Endothelial cell of umbilical vein (primary cell): Measurements from ENCODE around the gene RPH3AL. TPM values are rescaled to one million over a fixed set of nuclear protein-coding genes. Genes with fewer than 3 reads are reported as not detected.

Source experiments
- BruUV-seq: library from RNA; stranded (reverse); fragments of 400-500 nt; replicated peaks from 2 replicates; lab custom pipeline; 2021; lab: Mats Ljungman, UMichigan
- CTCF ChIA-PET: fragments of 300-600, 350-600 bp; sonication (Branson Sonifier 250); formaldehyde crosslinking; loops from one replicate; lab custom pipeline; 2021; ENCODE audit warnings: antibody characterized with exemption, inconsistent platforms; lab: Charles Lee
- POLR2A ChIA-PET: fragments of 300-600, 350-600 bp; sonication (Branson Sonifier 250); formaldehyde crosslinking; loops from one replicate; lab custom pipeline; 2021; ENCODE audit warnings: antibody characterized with exemption, inconsistent platforms; lab: Charles Lee
- DNase-seq: peaks from one replicate; pipeline ENCODE4 v3.0.0-alpha.2; 2011; ENCODE audit warnings: low read depth, low spot score
- FAIRE-seq: peaks from 2 replicates; lab custom pipeline; 2011; peaks lifted over from hg19 to GRCh38; lab: Jason Lieb, UNC
- H2AFZ ChIP-seq: 2 replicates; pipeline ENCODE4 v1.6.0; 2012; ENCODE audit warnings: low read depth, low read length, control low read depth, inconsistent platforms
- H3K27ac ChIP-seq: 2 replicates; pipeline ENCODE4 v1.5.1; 2011; ENCODE audit warnings: low read depth, mild to moderate bottlenecking, control low read depth, low read length, moderate library complexity; ENCODE audit not compliant: insufficient read depth
- H3K27me3 ChIP-seq, 2 experiments: 2 replicates each; pipeline versions ENCODE4 v1.6.0 to v1.6.1; 2011; ENCODE audit warnings: low read length in 2 of 2, mixed read lengths in 1 of 2; ENCODE audit not compliant: control insufficient read depth in 2 of 2, insufficient read depth in 2 of 2
- H3K36me3 ChIP-seq, 2 experiments: 2 replicates in 1 of 2; 3 replicates in 1 of 2; pipeline ENCODE4 v1.5.1; 2011; ENCODE audit warnings: low read length in 2 of 2, mild to moderate bottlenecking in 1 of 2, moderate library complexity in 1 of 2; ENCODE audit not compliant: control insufficient read depth in 2 of 2, insufficient read depth in 2 of 2; ENCODE audit errors: extremely low read depth in 1 of 2
- H3K4me1 ChIP-seq: 3 replicates; pipeline ENCODE4 v1.5.1; 2011; ENCODE audit warnings: mild to moderate bottlenecking, low read length; ENCODE audit not compliant: control insufficient read depth, insufficient read depth; ENCODE audit errors: extremely low read depth
- H3K4me2 ChIP-seq: 2 replicates; pipeline ENCODE4 v1.6.1; 2011; ENCODE audit warnings: low read length, control low read depth, mixed read lengths; ENCODE audit not compliant: insufficient read depth
- H3K4me3 ChIP-seq, 3 experiments: fragments of 200-600 bp in 1 of 3; sonication (generic), shearing (Covaris generic) in 1 of 3; replicated peaks in 1 of 3; 2 replicates each; pipeline ENCODE4 v1.5.1; 2011 to 2016; ENCODE audit warnings: control low read depth in 3 of 3, low read length in 3 of 3, mild to moderate bottlenecking in 2 of 3, inconsistent platforms in 1 of 3, low read depth in 1 of 3, moderate library complexity in 1 of 3; ENCODE audit not compliant: insufficient read depth in 1 of 3
- H3K79me2 ChIP-seq: 2 replicates; pipeline ENCODE4 v1.6.0; 2012; ENCODE audit warnings: low read length, inconsistent platforms; ENCODE audit not compliant: control insufficient read depth, insufficient read depth
- H3K9ac ChIP-seq: replicated peaks from 2 replicates; pipeline ENCODE3; 2011; ENCODE audit warnings: low read length, control low read depth; ENCODE audit not compliant: insufficient read depth; ENCODE audit errors: extremely low read depth
- H3K9me1 ChIP-seq: replicated peaks from 3 replicates; pipeline ENCODE4 v1.6.0; 2011; ENCODE audit warnings: mild to moderate bottlenecking, low read length; ENCODE audit not compliant: control insufficient read depth, insufficient read depth; ENCODE audit errors: extremely low read depth
- H3K9me3 ChIP-seq: replicated peaks from 2 replicates; pipeline ENCODE4 v1.5.1; 2012; ENCODE audit warnings: low read length, inconsistent platforms; ENCODE audit not compliant: control insufficient read depth, insufficient read depth
- H4K20me1 ChIP-seq: replicated peaks from 2 replicates; pipeline ENCODE3; 2011; ENCODE audit warnings: mild to moderate bottlenecking, low read length; ENCODE audit not compliant: control insufficient read depth, insufficient read depth; ENCODE audit errors: extremely low read depth
- EZH2 ChIP-seq: IDR thresholded peaks from 2 replicates; pipeline ENCODE4 v1.6.1; 2012; ENCODE audit warnings: borderline replicate concordance, low read depth, mild to moderate bottlenecking, moderate library complexity, low read length, inconsistent platforms; ENCODE audit not compliant: severe bottlenecking
- FOS ChIP-seq: IDR thresholded peaks from 2 replicates; pipeline ENCODE4 v1.6.1; 2011; ENCODE audit warnings: mild to moderate bottlenecking, low read length, moderate library complexity, borderline replicate concordance; ENCODE audit not compliant: insufficient read depth
- GATA2 ChIP-seq: IDR thresholded peaks from 2 replicates; pipeline ENCODE4 v1.7.0; 2011; ENCODE audit warnings: low read depth, mild to moderate bottlenecking, moderate library complexity, mixed read lengths, low read length; ENCODE audit not compliant: insufficient read length, insufficient read depth
- JUN ChIP-seq: IDR thresholded peaks from 2 replicates; pipeline ENCODE4 v1.6.1; 2011; ENCODE audit warnings: borderline replicate concordance, low read depth; ENCODE audit not compliant: insufficient read length, insufficient read depth
- MYC ChIP-seq: IDR thresholded peaks from one replicate; pipeline ENCODE4 v1.6.1; 2011; ENCODE audit warnings: mild to moderate bottlenecking, low read depth, low read length
- POLR2A ChIP-seq: IDR thresholded peaks from 2 replicates; pipeline ENCODE4 v1.6.1; 2012; ENCODE audit warnings: low read depth, mild to moderate bottlenecking, control low read depth, low read length
- POLR2AphosphoS5 ChIP-seq: IDR thresholded peaks from 2 replicates; pipeline ENCODE4 v1.6.1; 2012; ENCODE audit warnings: low read depth, mild to moderate bottlenecking, control low read depth, low read length, moderate library complexity; ENCODE audit not compliant: insufficient read depth
- dilution Hi-C: fragments of 300-500 bp; cut with MboI; formaldehyde crosslinking; loops from one replicate; pipeline ENCODE4 v1.15.0; 2019; ENCODE audit warnings: low sequenced_read_pairs; ENCODE audit not compliant: extremely low pct_ligation_motif_present
- intact Hi-C: fragments of 100-400 bp; cut with micrococcal nuclease; formaldehyde crosslinking; loops from one replicate; pipeline ENCODE4 v1.10.0; 2022
- polyA plus RNA-seq, 4 experiments: library from polyadenylated mRNA; depleted of rRNA in 3 of 4; stranded (reverse) in 3 of 4; unstranded in 1 of 4; fragments of >200 nt; gene quantifications; 2 replicates each; pipeline versions ENCODE4 v1.2.1 to v1.2.3, GENCODE V29; 2011 to 2012; ENCODE audit warnings: missing spikeins in 1 of 4
- total RNA-seq: library from RNA; stranded (reverse); gene quantifications from 2 replicates; pipeline ENCODE4 v1.2.3, GENCODE V29; 2021
- TF ChIP-seq, protein P1 (sequence below), 2 donors: IDR thresholded peaks; 1 replicate in 1 of 2; 2 replicates in 1 of 2; pipeline ENCODE4 v1.5.1; 2011; ENCODE audit warnings: low read length in 2 of 2, mild to moderate bottlenecking in 2 of 2, moderate library complexity in 2 of 2, control low read depth in 1 of 2, inconsistent platforms in 1 of 2, low read depth in 1 of 2; ENCODE audit not compliant: insufficient read depth in 1 of 2; ENCODE audit errors: extremely low read depth in 1 of 2
- TF ChIP-seq, protein P2 (sequence below): IDR thresholded peaks from 2 replicates; pipeline ENCODE4 v1.6.1; 2011; ENCODE audit not compliant: insufficient read depth, insufficient read length

RPH3AL gene
- total and polyA plus RNA-seq, 2 donors (not counting 3 experiments of a cell fraction or from before 2014, with no cell fraction given), result 4.1 to 7.0 TPM

DNA sequence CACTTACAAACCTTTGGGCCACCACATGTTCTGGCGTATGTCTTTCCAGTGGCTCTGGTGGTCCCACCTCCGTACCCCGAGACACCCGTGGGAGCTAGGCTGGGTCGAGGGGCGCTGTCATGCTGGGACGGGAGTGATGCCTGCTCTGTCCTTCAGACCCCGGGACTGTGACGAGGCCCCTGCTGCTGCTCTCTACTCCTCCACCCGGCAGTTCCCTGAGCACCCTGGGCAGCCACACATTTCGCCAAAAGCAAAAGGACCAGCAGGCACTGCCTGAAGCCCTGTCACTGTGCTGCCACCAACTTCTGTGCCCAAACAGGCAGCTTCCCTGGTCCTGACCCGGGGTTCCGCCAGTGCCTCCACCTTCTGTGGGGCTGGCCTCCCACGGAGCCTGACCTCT, 186.7 kb downstream of the RPH3AL start:
- DNase-seq (no peak), FAIRE-seq (no peak)
- Histone ChIP-seq H2AFZ (no peak overlapping the region), H3K9me1 (no peaks in the 10 kb centered on the region), H3K27ac (no peak overlapping the region), H3K9ac (no peak overlapping the region), H3K4me1 (no peaks in the 10 kb centered on the region), H3K4me2 (no peak overlapping the region), H3K36me3 (no peaks in the 10 kb centered on the region), H3K27me3 (no peaks in the 10 kb centered on the region), H4K20me1 (no peaks in the 10 kb centered on the region), H3K4me3 (no peak overlapping the region), H3K79me2 (no peaks in the 10 kb centered on the region), H3K9me3 (no peaks in the 10 kb centered on the region)
- intact Hi-C loops, result loop anchor here (2.0 kb wide), 2 partner anchors 143 to 221 kb away; no protein-coding TSS in a partner anchor
- dilution Hi-C loops, result no loop called here
- CTCF ChIA-PET, result interaction anchor here (1.5 to 3.2 kb wide), 6 partner anchors 10 to 246 kb away, joined by 3 to 85 read pairs (median 8); no protein-coding TSS in a partner anchor
- BruUV-seq, result no TSS peak
- POLR2A ChIA-PET, result interaction anchor here (0.7 kb wide), 1 partner anchor 218 kb away, joined by 6 read pairs; no protein-coding TSS in a partner anchor
- TF ChIP-seq POLR2AphosphoS5, result no peak
- TF ChIP-seq POLR2A, result no peak
- TF ChIP-seq MYC, result no peak
- no peak for TF ChIP-seq EZH2
- no peak for TF ChIP-seq FOS
- no peak for TF ChIP-seq GATA2
- no peak for TF ChIP-seq JUN
- TF ChIP-seq, protein P1, sequence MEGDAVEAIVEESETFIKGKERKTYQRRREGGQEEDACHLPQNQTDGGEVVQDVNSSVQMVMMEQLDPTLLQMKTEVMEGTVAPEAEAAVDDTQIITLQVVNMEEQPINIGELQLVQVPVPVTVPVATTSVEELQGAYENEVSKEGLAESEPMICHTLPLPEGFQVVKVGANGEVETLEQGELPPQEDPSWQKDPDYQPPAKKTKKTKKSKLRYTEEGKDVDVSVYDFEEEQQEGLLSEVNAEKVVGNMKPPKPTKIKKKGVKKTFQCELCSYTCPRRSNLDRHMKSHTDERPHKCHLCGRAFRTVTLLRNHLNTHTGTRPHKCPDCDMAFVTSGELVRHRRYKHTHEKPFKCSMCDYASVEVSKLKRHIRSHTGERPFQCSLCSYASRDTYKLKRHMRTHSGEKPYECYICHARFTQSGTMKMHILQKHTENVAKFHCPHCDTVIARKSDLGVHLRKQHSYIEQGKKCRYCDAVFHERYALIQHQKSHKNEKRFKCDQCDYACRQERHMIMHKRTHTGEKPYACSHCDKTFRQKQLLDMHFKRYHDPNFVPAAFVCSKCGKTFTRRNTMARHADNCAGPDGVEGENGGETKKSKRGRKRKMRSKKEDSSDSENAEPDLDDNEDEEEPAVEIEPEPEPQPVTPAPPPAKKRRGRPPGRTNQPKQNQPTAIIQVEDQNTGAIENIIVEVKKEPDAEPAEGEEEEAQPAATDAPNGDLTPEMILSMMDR (IDR thresholded peaks at IDR 0.05; ENCODE audit: extremely low read depth in 1 of 2, insufficient read depth in 1 of 2, low read depth in 1 of 2, low read length in 2 of 2), result no peak
- TF ChIP-seq, protein P2, sequence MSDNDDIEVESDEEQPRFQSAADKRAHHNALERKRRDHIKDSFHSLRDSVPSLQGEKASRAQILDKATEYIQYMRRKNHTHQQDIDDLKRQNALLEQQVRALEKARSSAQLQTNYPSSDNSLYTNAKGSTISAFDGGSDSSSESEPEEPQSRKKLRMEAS, result no peak
